T follicular helper cell (primary cell): Measurements from ENCODE around the gene NTNG1.

Experiments used
- DNase-seq: peaks from one replicate; pipeline ENCODE4 v3.0.0-alpha.2; 2020; ENCODE audit warnings: low read depth

NTNG1 gene

GRCh38 chr1:107262467-107263286 lies 121.8 kb downstream of the NTNG1 start:
- no peak for DNase-seq

DNA sequence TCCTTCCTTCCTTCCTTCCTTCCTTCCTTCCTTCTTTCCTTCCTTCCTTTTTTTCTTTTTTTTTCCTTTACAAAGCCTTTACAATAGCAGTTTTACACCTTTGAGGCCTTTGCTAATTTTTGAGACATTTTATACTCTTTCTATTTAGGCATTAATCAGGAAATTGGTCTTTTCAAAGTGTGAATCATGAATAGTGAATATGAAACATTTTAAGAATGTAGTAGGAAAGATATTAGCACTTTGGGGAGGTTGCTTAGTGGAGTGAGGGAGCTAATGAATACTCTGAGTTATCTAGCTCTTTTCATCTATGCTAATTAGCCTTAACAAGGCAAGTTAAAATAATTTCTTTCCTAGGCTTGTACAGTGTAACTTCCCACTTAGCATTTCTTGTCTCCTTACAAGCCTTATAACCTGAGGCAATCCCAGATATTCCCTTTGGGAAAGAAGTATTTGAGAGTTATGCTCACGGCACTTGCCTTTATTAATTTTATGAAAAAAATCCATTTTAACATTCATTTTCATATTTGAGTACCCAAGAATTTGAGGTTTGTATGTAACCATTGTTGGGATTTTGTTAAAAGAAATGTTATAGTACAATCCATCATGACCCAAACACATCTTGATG lies 122.6 kb downstream of the NTNG1 start:
- no peak for DNase-seq

- DNase-seq, result no peak
Measured at GRCh38 chr1:107264007-107264406, 123.2 kb downstream of the NTNG1 start.

DNA sequence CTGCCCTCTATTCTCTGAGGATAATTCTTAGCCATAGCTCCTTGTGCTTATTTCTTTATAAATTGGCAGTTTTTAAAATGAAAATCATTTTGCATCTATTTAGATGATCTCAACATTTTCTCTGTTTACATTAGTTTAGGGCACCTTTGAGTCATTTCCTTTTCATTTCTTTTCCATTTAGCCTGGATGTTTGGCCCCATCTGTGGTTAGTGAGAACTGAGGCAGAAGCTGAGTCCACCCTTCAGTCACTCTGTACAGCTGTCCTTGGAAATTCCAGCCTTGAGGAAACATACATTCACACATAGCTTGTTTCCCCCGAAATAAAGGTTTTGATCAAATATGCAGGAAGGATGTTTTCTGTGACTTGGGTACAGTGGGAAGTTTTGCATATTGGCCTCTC lies 123.7 kb downstream of the NTNG1 start:
- DNase-seq, result no peak

DNA sequence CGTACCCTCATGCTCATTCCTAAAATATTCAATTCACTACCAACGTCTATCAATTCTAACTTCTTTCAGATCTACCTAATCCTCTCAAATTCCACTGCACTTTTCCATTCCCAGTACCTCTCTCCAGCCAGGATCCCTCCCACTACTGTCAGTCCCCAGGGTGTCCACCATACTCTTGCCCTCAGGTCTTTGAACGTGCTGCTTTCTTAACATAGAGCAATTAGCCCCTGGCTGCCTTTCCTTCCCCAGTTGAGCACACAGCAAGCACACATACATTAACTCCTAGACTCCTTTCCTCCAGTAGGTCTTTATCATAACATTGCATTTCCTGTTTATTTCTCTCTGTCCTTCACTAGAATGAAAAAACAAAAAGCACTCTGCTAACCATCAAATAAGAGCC lies 126.7 kb downstream of the NTNG1 start:
- DNase-seq, result no peak

DNA sequence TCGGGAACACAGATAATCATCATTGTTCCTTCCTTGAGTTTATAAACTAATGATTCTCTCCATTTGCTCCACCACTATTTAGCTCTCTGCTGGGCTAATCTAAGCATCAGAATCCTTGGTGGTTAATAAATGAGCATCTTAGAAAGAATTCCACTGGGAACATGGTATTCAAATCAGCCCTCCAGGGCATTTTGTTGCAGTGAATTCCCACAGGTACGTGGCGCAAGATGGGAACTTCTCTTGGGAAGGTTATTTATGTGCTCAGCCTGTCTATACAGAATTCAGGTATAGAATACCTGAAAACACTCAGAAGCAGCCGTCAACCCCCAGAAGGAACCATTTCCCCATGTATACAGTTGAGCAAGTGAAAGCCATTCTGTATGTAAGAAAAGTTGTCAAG lies 131.5 kb downstream of the NTNG1 start:
- DNase-seq, result no peak

- no peak for DNase-seq
Measured at GRCh38 chr1:107273515-107273914, 132.7 kb downstream of the NTNG1 start.

- no peak for DNase-seq
Measured at GRCh38 chr1:107274227-107274626, 133.4 kb downstream of the NTNG1 start.

GRCh38 chr1:107276247-107276646 lies 135.4 kb downstream of the NTNG1 start:
- no peak for DNase-seq

DNA sequence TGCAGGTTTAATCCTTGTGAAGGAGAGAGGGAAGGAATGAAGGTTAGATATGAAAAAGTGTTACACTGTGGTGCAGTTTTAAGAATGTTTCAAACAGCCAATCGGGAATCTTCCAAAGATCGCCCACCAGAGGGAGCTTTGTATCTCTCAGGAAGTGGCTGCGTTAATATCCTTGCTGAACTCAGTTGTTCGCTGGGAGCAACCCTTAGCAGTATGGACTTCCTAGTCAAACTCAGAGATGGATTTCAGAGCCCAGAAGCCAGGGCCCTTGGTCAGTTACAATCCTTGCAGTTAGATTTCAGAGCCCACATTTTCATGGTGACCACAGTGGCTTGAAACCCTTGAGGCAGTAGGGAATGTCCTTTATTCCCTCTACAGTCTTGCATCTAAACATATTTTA lies 136.2 kb downstream of the NTNG1 start:
- no peak for DNase-seq

DNA sequence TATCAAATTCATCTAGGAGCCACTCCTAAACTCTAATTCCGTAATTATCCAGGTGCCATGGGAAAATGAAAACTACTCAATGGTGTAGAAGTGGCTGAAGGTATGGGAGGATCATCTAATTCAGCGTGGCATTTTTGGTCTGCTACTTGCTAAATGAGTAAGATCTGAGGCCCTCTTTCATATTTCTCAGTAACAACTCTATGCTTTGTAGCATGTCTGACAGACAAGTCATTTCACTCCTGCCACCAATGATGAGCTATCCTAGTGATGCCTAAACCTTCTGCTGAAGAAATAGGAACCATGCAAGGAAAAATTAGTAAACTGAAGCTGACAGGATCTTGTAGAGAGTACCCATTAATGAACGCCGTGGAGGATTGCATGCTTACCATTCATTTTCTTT lies 145.3 kb downstream of the NTNG1 start:
- no peak for DNase-seq

DNA sequence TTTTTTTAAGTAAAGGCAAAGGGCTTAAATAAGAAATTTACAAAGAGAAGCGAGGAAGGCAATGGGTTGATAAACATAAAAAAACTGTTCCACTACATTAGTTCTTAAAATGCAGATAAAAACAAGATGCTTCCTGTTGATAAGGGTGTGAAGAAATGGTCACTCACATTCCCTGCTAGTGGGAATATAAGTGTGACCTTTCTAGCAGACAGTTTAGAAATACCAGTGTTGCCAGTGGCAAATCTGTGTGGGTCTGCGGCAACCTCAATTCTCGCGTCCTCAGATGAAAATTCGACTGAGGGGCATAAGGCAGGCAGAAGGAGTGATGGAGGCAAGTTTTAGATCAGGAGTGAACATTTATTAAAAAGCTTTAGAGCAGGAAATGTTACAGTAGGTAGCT lies 151.1 kb downstream of the NTNG1 start:
- DNase-seq, result no peak

DNA sequence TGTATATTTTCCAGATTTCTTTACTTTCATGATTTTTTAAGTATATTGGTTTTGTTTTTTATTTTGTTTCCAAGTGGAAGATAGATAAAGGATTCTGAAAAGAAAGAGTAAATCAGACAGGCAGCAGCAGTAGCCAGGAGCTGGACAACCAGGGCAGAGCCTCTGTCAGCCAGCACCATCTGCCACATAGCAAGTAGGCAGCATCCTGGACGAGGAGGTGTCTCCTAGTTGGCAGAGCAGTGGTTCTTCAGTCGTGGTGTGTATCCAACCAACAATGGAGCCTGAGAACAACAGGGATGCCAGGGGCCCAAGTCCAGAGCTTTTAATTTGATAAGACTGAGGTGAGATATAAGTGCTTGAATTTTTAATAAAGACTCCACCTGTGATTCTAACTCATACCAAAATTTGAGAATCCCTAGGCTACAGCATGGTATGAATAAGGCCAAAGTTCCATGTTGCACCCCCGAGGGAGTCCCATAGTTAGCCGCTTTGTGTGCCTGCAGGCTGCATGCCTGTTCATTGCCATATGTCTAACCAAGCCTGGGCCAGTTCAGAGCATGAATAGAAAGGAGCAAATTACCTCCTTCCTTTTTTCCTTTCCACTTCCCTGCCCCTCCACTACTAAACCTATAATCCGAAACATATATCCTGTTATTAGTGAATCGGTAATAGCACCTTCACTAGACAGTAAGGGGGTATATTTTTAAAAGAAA lies 153.2 kb downstream of the NTNG1 start:
- no peak for DNase-seq

- DNase-seq, result no peak
Measured at GRCh38 chr1:107294686-107295085, 153.8 kb downstream of the NTNG1 start.

GRCh38 chr1:107297681-107298080 lies 156.8 kb downstream of the NTNG1 start:
- no peak for DNase-seq

DNA sequence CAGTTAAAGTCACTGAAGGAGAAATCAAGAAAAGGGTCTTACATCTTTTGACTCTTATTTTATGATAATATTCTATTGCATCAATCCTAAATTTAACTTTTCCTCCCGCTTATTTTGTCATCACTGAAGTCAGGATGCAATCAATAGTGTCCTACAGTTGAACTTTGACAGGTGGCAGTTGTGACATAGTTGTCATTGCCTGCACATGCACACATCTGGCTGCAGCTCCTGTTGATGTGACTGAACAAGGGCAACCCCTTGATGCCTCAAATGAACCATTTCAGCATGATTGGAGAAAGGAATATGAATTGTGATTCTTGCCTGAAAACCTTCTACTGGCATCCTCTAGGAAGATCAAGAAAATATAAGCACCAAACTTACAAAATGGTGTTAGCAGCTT lies 157.7 kb downstream of the NTNG1 start:
- no peak for DNase-seq

GRCh38 chr1:107299521-107299920 lies 158.7 kb downstream of the NTNG1 start:
- no peak for DNase-seq

- DNase-seq, result no peak
Measured at GRCh38 chr1:107309962-107310361, 169.1 kb downstream of the NTNG1 start.

DNA sequence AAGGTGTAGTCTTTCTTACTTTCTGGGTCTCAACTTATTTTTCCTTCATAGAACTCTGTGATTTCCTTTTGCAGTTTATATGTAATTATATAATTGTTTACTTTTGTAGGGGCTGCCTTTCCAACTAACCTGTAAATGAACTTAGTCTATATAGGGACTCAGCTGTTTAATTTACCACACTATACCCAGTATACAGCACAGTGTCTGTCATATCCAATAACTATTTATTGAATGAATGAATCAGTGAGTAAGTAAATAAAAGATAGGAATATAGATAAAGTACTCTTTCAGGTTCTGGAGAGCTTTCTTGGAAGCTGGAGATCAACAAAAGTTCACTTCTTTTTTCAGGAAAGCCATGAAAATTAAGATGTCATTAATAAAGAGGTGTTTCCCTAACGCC lies 174.8 kb downstream of the NTNG1 start:
- DNase-seq, result no peak

- DNase-seq, result no peak
Measured at GRCh38 chr1:107318932-107319331, 178.1 kb downstream of the NTNG1 start.

- DNase-seq, result no peak
Measured at GRCh38 chr1:107323784-107324183, 182.9 kb downstream of the NTNG1 start.

GRCh38 chr1:107326824-107327445 lies 186.1 kb downstream of the NTNG1 start:
- no peak for DNase-seq

DNA sequence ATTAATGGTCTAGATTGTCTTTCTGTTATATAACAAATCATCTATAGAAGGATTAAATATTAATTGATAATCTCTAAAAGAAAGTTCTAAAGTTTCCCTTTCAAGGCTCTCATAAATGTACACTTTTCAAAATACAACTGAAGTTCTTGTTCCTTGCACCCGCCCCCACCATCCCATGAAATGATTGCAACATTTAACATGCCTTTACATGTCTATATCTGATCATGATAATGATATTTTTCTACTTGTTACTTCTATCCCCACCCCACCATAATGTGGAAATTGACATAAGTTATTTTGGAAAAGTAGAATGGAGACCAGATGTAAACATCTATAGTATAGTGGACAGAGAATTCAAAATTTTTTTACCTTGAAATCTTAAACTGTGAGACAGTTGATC lies 186.6 kb downstream of the NTNG1 start:
- no peak for DNase-seq
